HepG2 (cell line): ENCODE measurements around the gene CSNK1D.

Source experiments
- CBFB ChIP-seq: sonication (generic); formaldehyde crosslinking; IDR thresholded peaks from 2 replicates; pipeline ENCODE4 v1.4.0; 2020; ENCODE audit warnings: missing genetic modification reagents
- CTCF ChIP-seq: sonication (generic); formaldehyde crosslinking; IDR thresholded peaks from 2 replicates; pipeline ENCODE4 v1.5.0; 2020; ENCODE audit warnings: mild to moderate bottlenecking, missing genetic modification reagents, moderate library complexity
- DPF2 ChIP-seq: sonication (generic); formaldehyde crosslinking; IDR thresholded peaks from 2 replicates; pipeline ENCODE4 v1.4.0; 2020; ENCODE audit warnings: mild to moderate bottlenecking, low read depth, missing genetic modification reagents, borderline replicate concordance
- HCFC1 ChIP-seq: fragments of 150-350 bp; IDR thresholded peaks from 2 replicates; pipeline ENCODE4 v1.6.1; 2014; ENCODE audit warnings: low read depth, low read length
- MAFK ChIP-seq, 2 experiments: IDR thresholded peaks in 1 of 2; conservative IDR thresholded peaks in 1 of 2; 2 replicates each; pipeline ENCODE4 v1.6.1; 2011; ENCODE audit warnings: improper control_type of control experiment in 2 of 2, low read length in 2 of 2
- MAX ChIP-seq: IDR thresholded peaks from 2 replicates; pipeline ENCODE4 v1.6.1; 2012; ENCODE audit warnings: inconsistent platforms
- PHB2 ChIP-seq: fragments of 450-650 bp; IDR thresholded peaks from 2 replicates; pipeline ENCODE4 v1.6.1; 2018; ENCODE audit not compliant: partially characterized antibody
- POLR2AphosphoS5 ChIP-seq: IDR thresholded peaks from 2 replicates; pipeline ENCODE4 v1.6.1; 2012; ENCODE audit warnings: low read depth, low read length
- SNAI1 ChIP-seq: sonication (generic); formaldehyde crosslinking; IDR thresholded peaks from 2 replicates; pipeline ENCODE4 v1.5.0; 2020; ENCODE audit warnings: mild to moderate bottlenecking, missing genetic modification reagents, borderline replicate concordance
- ZNF207 ChIP-seq: fragments of 450-650 bp; IDR thresholded peaks from 2 replicates; pipeline ENCODE4 v1.6.1; 2016; ENCODE audit warnings: antibody characterized with exemption, borderline replicate concordance
- ZNF24 ChIP-seq: fragments of 450-650 bp; IDR thresholded peaks from 2 replicates; pipeline ENCODE4 v1.6.1; 2017; ENCODE audit warnings: antibody characterized with exemption, mild to moderate bottlenecking
- ZNF253 ChIP-seq: sonication (generic); formaldehyde crosslinking; IDR thresholded peaks from 2 replicates; pipeline ENCODE4 v1.8.0; 2022; ENCODE audit warnings: mild to moderate bottlenecking, missing genetic modification reagents, borderline replicate concordance

- TF ChIP-seq POLR2AphosphoS5 = no peak
- no peak for TF ChIP-seq ZNF207
- TF ChIP-seq DPF2 (CRISPR knock-in tag) = no peak
- no peak for TF ChIP-seq CTCF (CRISPR knock-in tag)
- TF ChIP-seq ZNF24 = no peak
- TF ChIP-seq CBFB (CRISPR knock-in tag) = no peak
- TF ChIP-seq HCFC1 = no peak
- TF ChIP-seq PHB2 = no peak
- no peak for TF ChIP-seq SNAI1 (CRISPR knock-in tag)
- no peak for TF ChIP-seq MAX
- no peak for TF ChIP-seq MAFK (conservative IDR thresholded peaks at IDR 0.05 in 1 of 2, IDR thresholded peaks at IDR 0.05 in 1 of 2; ENCODE audit: low read length in 2 of 2)
- no peak for TF ChIP-seq ZNF253 (CRISPR knock-in tag)
Observed at GRCh38 chr17:82200135-82200534, 73.4 kb downstream of the CSNK1D start.
